Endodermal cell (in vitro differentiated cells): ENCODE results near the gene ANGPTL8. TPM values are rescaled to one million over a fixed set of nuclear protein-coding genes. Genes with fewer than 3 reads are reported as not detected.

Experiments used
- DNase-seq: peaks from one replicate; pipeline ENCODE4 v3.0.0-alpha.2; 2017
- H3K27ac ChIP-seq: 2 replicates; pipeline ENCODE4 v1.5.1; 2013; ENCODE audit warnings: mild to moderate bottlenecking, low read depth, low read length, moderate library complexity
- H3K27me3 ChIP-seq: 2 replicates; pipeline ENCODE4 v1.6.1; 2013; ENCODE audit warnings: mild to moderate bottlenecking, low read length, moderate library complexity; ENCODE audit not compliant: insufficient read depth, control insufficient read depth, poor library complexity, severe bottlenecking
- H3K36me3 ChIP-seq: 2 replicates; pipeline ENCODE4 v1.7.0; 2013; ENCODE audit warnings: mild to moderate bottlenecking, low read length, moderate library complexity; ENCODE audit not compliant: control insufficient read depth, insufficient read depth
- H3K4me1 ChIP-seq: one replicate; pipeline ENCODE4 v1.7.0; 2013; ENCODE audit warnings: low read length; ENCODE audit not compliant: control insufficient read depth, insufficient read depth
- H3K4me3 ChIP-seq: 2 replicates; pipeline ENCODE4 v1.5.1; 2013; ENCODE audit warnings: mild to moderate bottlenecking, low read length, moderate library complexity
- H3K9ac ChIP-seq: 2 replicates; pipeline ENCODE4 v1.6.1; 2013; ENCODE audit warnings: mild to moderate bottlenecking, low read length, moderate library complexity; ENCODE audit not compliant: poor library complexity, severe bottlenecking; ENCODE audit errors: extremely low read depth
- H3K9me3 ChIP-seq: 2 replicates; pipeline ENCODE4 v1.6.1; 2013; ENCODE audit warnings: mild to moderate bottlenecking, low read length, moderate library complexity; ENCODE audit not compliant: control insufficient read depth
- H3K27ac Mint-ChIP-seq: 2 replicates; pipeline ENCODE4 v1.8.0; 2020; ENCODE audit warnings: mixed read lengths
- H3K27me3 Mint-ChIP-seq: 2 replicates; pipeline ENCODE4 v1.8.0; 2021; ENCODE audit warnings: mild to moderate bottlenecking, mixed read lengths; ENCODE audit not compliant: insufficient read depth
- H3K36me3 Mint-ChIP-seq: 2 replicates; pipeline ENCODE4 v1.8.0; 2020; ENCODE audit warnings: low read depth, mixed read lengths
- H3K4me1 Mint-ChIP-seq: 2 replicates; pipeline ENCODE4 v1.8.0; 2020; ENCODE audit warnings: mixed read lengths
- H3K4me3 Mint-ChIP-seq: 2 replicates; pipeline ENCODE4 v1.8.0; 2020; ENCODE audit warnings: mild to moderate bottlenecking, moderate library complexity, mixed read lengths
- H3K9me3 Mint-ChIP-seq: 2 replicates; pipeline ENCODE4 v1.8.0; 2020; ENCODE audit warnings: mild to moderate bottlenecking, mixed read lengths
- CTCF ChIP-seq: fragments of 200-600 bp; sonication (generic); conservative IDR thresholded peaks from 2 replicates; pipeline ENCODE4 v1.5.0; 2021; ENCODE audit warnings: antibody characterized with exemption, mild to moderate bottlenecking
- WGBS, 2 experiments: methylation state at CpG; one replicate each; pipeline versions ENCODE4 v1.1.5 to v1.1.7; 2013; ENCODE audit warnings: missing lambda C conversion rate in 2 of 2, mixed read lengths in 1 of 2; ENCODE audit not compliant: insufficient coverage in 1 of 2, insufficient read length in 1 of 2; 5-methylcytosine and 5-hydroxymethylcytosine counted together
- total RNA-seq, 2 donors: library from RNA; stranded (reverse); fragmentation: NEBNext Ultra II Directional in 1 of 2; extraction: Animal tissue kit (Norgen Biotek cat#: 25700) in 1 of 2; gene quantifications; 2 replicates in 1 of 2; 3 replicates in 1 of 2; pipeline ENCODE4 v1.2.1, GENCODE V29; 2021

The ANGPTL8 gene
- total RNA-seq, 2 donors from 2014 or later, result not detected

GRCh38 chr19:11257846-11258380 is 18.5 kb downstream of the ANGPTL8 start:
- no peak overlapping the region for H3K9ac ChIP-seq
- H3K27ac ChIP-seq, result no peak overlapping the region
- DNase-seq, result no peak
- H3K27me3 ChIP-seq, result no peaks in the 10 kb centered on the region
- TF ChIP-seq CTCF, result no peak
- H3K4me3 ChIP-seq, result no peak overlapping the region
- Mint-ChIP-seq H3K27ac (no peak overlapping the region), H3K4me1 (no peaks in the 10 kb centered on the region), H3K9me3 (no peaks in the 10 kb centered on the region), H3K27me3 (no peaks in the 10 kb centered on the region), H3K4me3 (no peak overlapping the region), H3K36me3 (no peaks in the 10 kb centered on the region)
- no peaks in the 10 kb centered on the region for H3K36me3 ChIP-seq
- 90 to 100% methylated on average over 2 of the region's 3 CpGs for WGBS, 2 experiments
- H3K4me1 ChIP-seq, result peaks cover 3% of the 10 kb centered on the region
- H3K9me3 ChIP-seq, result no peaks in the 10 kb centered on the region

- peak overlapping the region; percentile 83 for H3K4me3 ChIP-seq
- H3K27ac Mint-ChIP-seq, result no peak overlapping the region
Observed at GRCh38 chr19:11260996-11261395, 21.6 kb downstream of the ANGPTL8 start.

GRCh38 chr19:11261431-11261970 is 22.1 kb downstream of the ANGPTL8 start:
- H3K27me3 ChIP-seq, result no peaks in the 10 kb centered on the region
- no peaks in the 10 kb centered on the region for H3K36me3 Mint-ChIP-seq
- no peaks in the 10 kb centered on the region for H3K9me3 ChIP-seq
- no peak overlapping the region for H3K27ac ChIP-seq
- no peak for TF ChIP-seq CTCF
- no peaks in the 10 kb centered on the region for H3K36me3 ChIP-seq
- 14 to 35% methylated on average over 3 to 18 of the region's 18 CpGs for whole genome bisulfite sequencing, 2 experiments
- no peak overlapping the region for H3K27ac Mint-ChIP-seq
- DNase-seq, result peak; percentile 69
- peaks cover 2% of the 10 kb centered on the region for H3K27me3 Mint-ChIP-seq
- H3K4me3 ChIP-seq, result peak overlapping the region; percentile 83
- H3K4me3 Mint-ChIP-seq, result peak overlapping the region; percentile 67
- H3K9me3 Mint-ChIP-seq, result no peaks in the 10 kb centered on the region
- no peaks in the 10 kb centered on the region for H3K4me1 ChIP-seq
- H3K9ac ChIP-seq, result peak overlapping the region; percentile 53
- no peaks in the 10 kb centered on the region for H3K4me1 Mint-ChIP-seq

More at GRCh38 chr19:11260996-11261395, 21.6 kb downstream of the ANGPTL8 start:
- Histone ChIP-seq H3K27me3 (no peaks in the 10 kb centered on the region), H3K4me1 (no peaks in the 10 kb centered on the region), H3K9ac (no peak overlapping the region), H3K36me3 (no peaks in the 10 kb centered on the region), H3K27ac (no peak overlapping the region), H3K9me3 (no peaks in the 10 kb centered on the region)
- Mint-ChIP-seq H3K4me3 (peak overlapping the region; percentile 67), H3K36me3 (no peaks in the 10 kb centered on the region), H3K4me1 (no peaks in the 10 kb centered on the region), H3K27me3 (peaks cover 2% of the 10 kb centered on the region), H3K9me3 (no peaks in the 10 kb centered on the region)
- no peak for TF ChIP-seq CTCF
- DNase-seq, result no peak
- 77 to 83% methylated on average over 5 of the region's 5 CpGs for WGBS, 2 experiments
